Keratinocyte (primary cell): ENCODE results near the gene CRYL1. TPM values are rescaled to one million over a fixed set of nuclear protein-coding genes. Genes with fewer than 3 reads are reported as not detected.

Experiments
- DNase-seq: peaks from one replicate; pipeline ENCODE4 v3.0.0-alpha.2; 2011; ENCODE audit warnings: low read depth, missing footprints, low spot score
- FAIRE-seq: peaks from 2 replicates; lab custom pipeline; 2011; peaks lifted over from hg19 to GRCh38; lab: Jason Lieb, UNC
- H2AFZ ChIP-seq: 2 replicates; pipeline ENCODE4 v1.6.0; 2012; ENCODE audit warnings: low read length, control low read depth, inconsistent platforms; ENCODE audit not compliant: control insufficient read depth
- H3K27ac ChIP-seq: 2 replicates; pipeline ENCODE4 v1.5.1; 2011; ENCODE audit warnings: low read length; ENCODE audit not compliant: control insufficient read depth, insufficient read depth
- H3K27me3 ChIP-seq: 3 replicates; pipeline ENCODE4 v1.6.0; 2011; ENCODE audit warnings: low read length; ENCODE audit not compliant: control insufficient read depth, insufficient read depth; ENCODE audit errors: extremely low read depth
- H3K36me3 ChIP-seq, 2 experiments: 2 replicates in 1 of 2; 3 replicates in 1 of 2; pipeline ENCODE4 v1.5.1; 2011; ENCODE audit warnings: low read length in 2 of 2, mild to moderate bottlenecking in 1 of 2; ENCODE audit not compliant: control insufficient read depth in 2 of 2, insufficient read depth in 2 of 2; ENCODE audit errors: extremely low read depth in 1 of 2
- H3K4me1 ChIP-seq: 3 replicates; pipeline ENCODE4 v1.5.1; 2011; ENCODE audit warnings: low read length; ENCODE audit not compliant: control insufficient read depth, insufficient read depth; ENCODE audit errors: extremely low read depth
- H3K4me2 ChIP-seq: 3 replicates; pipeline ENCODE4 v1.6.0; 2011; ENCODE audit warnings: low read depth, low read length; ENCODE audit not compliant: control insufficient read depth, insufficient read depth; ENCODE audit errors: extremely low read depth
- H3K4me3 ChIP-seq, 3 experiments: fragments of 200-600 bp in 1 of 3; sonication (generic) in 1 of 3; 2 replicates in 2 of 3; 3 replicates in 1 of 3; pipeline ENCODE4 v1.5.1; 2011 to 2016; ENCODE audit warnings: low read length in 3 of 3, mild to moderate bottlenecking in 3 of 3, control low read depth in 2 of 3, inconsistent platforms in 1 of 3, low read depth in 1 of 3, mixed read lengths in 1 of 3, mixed run types in 1 of 3, moderate library complexity in 1 of 3; ENCODE audit not compliant: control insufficient read depth in 2 of 3, insufficient read depth in 2 of 3; ENCODE audit errors: extremely low read depth in 1 of 3
- H3K79me2 ChIP-seq: 2 replicates; pipeline ENCODE4 v1.6.0; 2012; ENCODE audit warnings: low read length; ENCODE audit not compliant: control insufficient read depth, insufficient read depth
- H3K9ac ChIP-seq: 3 replicates; pipeline ENCODE4 v1.6.0; 2011; ENCODE audit warnings: low read length; ENCODE audit not compliant: control insufficient read depth, insufficient read depth; ENCODE audit errors: extremely low read depth
- H3K9me1 ChIP-seq: 3 replicates; pipeline ENCODE4 v1.6.0; 2011; ENCODE audit warnings: low read length; ENCODE audit not compliant: control insufficient read depth, insufficient read depth; ENCODE audit errors: extremely low read depth
- H3K9me3 ChIP-seq: 2 replicates; pipeline ENCODE4 v1.5.1; 2012; ENCODE audit warnings: low read depth, low read length; ENCODE audit not compliant: control insufficient read depth
- H4K20me1 ChIP-seq: 3 replicates; pipeline ENCODE4 v1.6.0; 2011; ENCODE audit warnings: low read length; ENCODE audit not compliant: control insufficient read depth, insufficient read depth; ENCODE audit errors: extremely low read depth
- EZH2 ChIP-seq: IDR thresholded peaks from one replicate; pipeline ENCODE4 v1.6.1; 2012; ENCODE audit warnings: inconsistent platforms, mild to moderate bottlenecking, low read length, moderate library complexity
- dilution Hi-C: fragments of 300-500 bp; cut with MboI; formaldehyde crosslinking; loops from one replicate; pipeline ENCODE4 v1.7.0; 2020; ENCODE audit warnings: low sequenced_read_pairs; ENCODE audit not compliant: extremely low pct_ligation_motif_present
- polyA plus RNA-seq, 5 experiments: library from polyadenylated mRNA; depleted of rRNA in 3 of 5; stranded (reverse) in 3 of 5; stranded (forward) in 1 of 5; unstranded in 1 of 5; fragments of >200 nt; gene quantifications; 1 replicate in 1 of 5; 2 replicates in 3 of 5; 3 replicates in 1 of 5; pipeline versions ENCODE4 v1.2.1 to v1.2.3, GENCODE V29; 2011 to 2012; ENCODE audit warnings: missing spikeins in 2 of 5, low read depth in 1 of 5, low replicate concordance in 1 of 5
- TF ChIP-seq, protein P1 (sequence below), 3 experiments: IDR thresholded peaks in 1 of 3; conservative IDR thresholded peaks in 1 of 3; optimal IDR thresholded peaks in 1 of 3; 2 replicates in 2 of 3; 3 replicates in 1 of 3; pipeline versions ENCODE3 to v1.5.1; 2011; ENCODE audit warnings: low read length in 3 of 3, mild to moderate bottlenecking in 3 of 3, moderate library complexity in 2 of 3, control low read depth in 1 of 3, inconsistent platforms in 1 of 3; ENCODE audit not compliant: insufficient read depth in 2 of 3; ENCODE audit errors: extremely low read depth in 1 of 3

Gene CRYL1
- polyA plus RNA-seq, 1 donor (not counting 4 experiments of a cell fraction or from before 2014, with no cell fraction given) = 27.2 TPM

DNA sequence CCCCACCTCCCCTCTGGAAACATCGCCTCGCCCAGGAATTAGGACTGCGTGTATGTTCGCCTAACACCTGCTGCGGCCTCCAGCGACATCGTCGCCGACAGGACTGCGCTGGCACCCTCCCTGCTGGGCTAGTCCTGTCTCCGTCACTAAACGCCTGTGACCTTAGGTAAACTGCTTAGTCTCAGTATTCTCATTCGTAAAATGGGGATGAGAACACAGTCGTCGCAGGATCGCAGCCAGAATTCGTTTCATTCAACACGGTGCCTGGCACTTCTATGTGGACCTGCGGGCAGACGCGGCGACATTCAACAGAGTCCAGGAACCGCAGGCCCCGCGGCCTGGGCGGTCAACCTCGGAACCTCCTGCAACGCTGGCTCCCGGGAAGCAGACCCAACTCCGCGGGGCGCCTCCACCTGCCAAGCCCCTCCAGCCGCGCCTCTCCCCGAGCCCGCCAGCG, 485 bp downstream of the CRYL1 start:
- dilution Hi-C loops = no loop called here
- Histone ChIP-seq H3K9me3 (no peaks in the 10 kb centered on the region), H3K4me1 (peaks cover 15% of the 10 kb centered on the region), H3K4me2 (peak overlapping the region; percentile 98), H3K27ac (peak overlapping the region; percentile 26), H3K27me3 (no peaks in the 10 kb centered on the region), H3K79me2 (peaks cover 3% of the 10 kb centered on the region), H3K4me3 (peak overlapping the region; percentile 59 to 81 (median 80)), H3K9me1 (no peaks in the 10 kb centered on the region), H2AFZ (peak overlapping the region; percentile 97), H3K9ac (peak overlapping the region; percentile 73), H3K36me3 (no peaks in the 10 kb centered on the region), H4K20me1 (no peaks in the 10 kb centered on the region)
- FAIRE-seq (no peak), DNase-seq (no peak)
- TF ChIP-seq, protein P1, sequence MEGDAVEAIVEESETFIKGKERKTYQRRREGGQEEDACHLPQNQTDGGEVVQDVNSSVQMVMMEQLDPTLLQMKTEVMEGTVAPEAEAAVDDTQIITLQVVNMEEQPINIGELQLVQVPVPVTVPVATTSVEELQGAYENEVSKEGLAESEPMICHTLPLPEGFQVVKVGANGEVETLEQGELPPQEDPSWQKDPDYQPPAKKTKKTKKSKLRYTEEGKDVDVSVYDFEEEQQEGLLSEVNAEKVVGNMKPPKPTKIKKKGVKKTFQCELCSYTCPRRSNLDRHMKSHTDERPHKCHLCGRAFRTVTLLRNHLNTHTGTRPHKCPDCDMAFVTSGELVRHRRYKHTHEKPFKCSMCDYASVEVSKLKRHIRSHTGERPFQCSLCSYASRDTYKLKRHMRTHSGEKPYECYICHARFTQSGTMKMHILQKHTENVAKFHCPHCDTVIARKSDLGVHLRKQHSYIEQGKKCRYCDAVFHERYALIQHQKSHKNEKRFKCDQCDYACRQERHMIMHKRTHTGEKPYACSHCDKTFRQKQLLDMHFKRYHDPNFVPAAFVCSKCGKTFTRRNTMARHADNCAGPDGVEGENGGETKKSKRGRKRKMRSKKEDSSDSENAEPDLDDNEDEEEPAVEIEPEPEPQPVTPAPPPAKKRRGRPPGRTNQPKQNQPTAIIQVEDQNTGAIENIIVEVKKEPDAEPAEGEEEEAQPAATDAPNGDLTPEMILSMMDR (optimal IDR thresholded peaks at IDR 0.05 in 1 of 3, IDR thresholded peaks at IDR 0.05 in 1 of 3, conservative IDR thresholded peaks at IDR 0.05 in 1 of 3; ENCODE audit: extremely low read depth in 1 of 3, insufficient read depth in 2 of 3, low read length in 3 of 3) = no peak
- no peak for TF ChIP-seq EZH2

DNA sequence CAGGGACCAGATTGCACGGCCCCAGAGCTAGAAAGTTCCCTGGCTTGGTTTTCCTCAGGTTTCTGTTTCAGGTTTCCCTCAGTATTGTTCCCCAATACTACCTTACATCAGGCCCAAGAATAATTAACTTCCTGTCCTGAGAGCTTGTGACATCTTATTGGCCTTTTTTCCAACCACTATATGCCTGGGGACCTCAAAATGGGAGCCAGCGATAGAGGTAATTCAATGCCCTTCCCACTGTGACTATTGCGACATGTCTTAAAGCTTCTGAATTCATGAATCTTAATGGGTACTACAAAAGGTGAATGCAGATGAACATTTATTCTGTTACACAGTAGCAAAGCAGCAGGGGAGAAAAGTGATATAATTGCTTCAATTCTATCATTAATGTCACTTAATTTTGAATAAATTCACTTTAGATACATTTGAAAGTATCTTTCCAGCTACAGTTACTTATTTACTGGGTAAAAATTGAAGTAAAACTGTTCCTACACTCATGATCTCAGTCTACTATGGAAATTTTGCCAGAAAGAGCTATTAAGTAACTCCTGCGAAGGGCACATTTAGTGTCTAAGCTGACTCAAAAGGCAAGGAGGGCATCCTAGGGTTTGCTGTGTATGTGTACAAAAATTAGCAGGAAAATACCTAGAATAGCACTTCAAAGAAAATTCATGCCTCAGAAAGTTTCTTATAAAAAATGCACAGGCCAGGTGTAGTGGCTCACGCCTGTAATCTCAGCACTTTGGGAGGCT, 4.1 kb downstream of the CRYL1 start:
- no peak overlapping the region for H3K4me2 ChIP-seq
- H3K79me2 ChIP-seq = peaks cover 3% of the 10 kb centered on the region
- H2AFZ ChIP-seq = no peak overlapping the region
- no peak overlapping the region for H3K4me3 ChIP-seq
- H3K36me3 ChIP-seq = no peaks in the 10 kb centered on the region
- H3K27me3 ChIP-seq = no peaks in the 10 kb centered on the region
- no peak for FAIRE-seq
- H4K20me1 ChIP-seq = no peaks in the 10 kb centered on the region
- no peak overlapping the region for H3K9ac ChIP-seq
- no peak overlapping the region for H3K27ac ChIP-seq
- no peak for DNase-seq
- TF ChIP-seq, protein P1 (optimal IDR thresholded peaks at IDR 0.05 in 1 of 3, IDR thresholded peaks at IDR 0.05 in 1 of 3, conservative IDR thresholded peaks at IDR 0.05 in 1 of 3; ENCODE audit: extremely low read depth in 1 of 3, insufficient read depth in 2 of 3, low read length in 3 of 3) = no peak
- no peak for TF ChIP-seq EZH2
- H3K9me1 ChIP-seq = no peaks in the 10 kb centered on the region
- no peaks in the 10 kb centered on the region for H3K9me3 ChIP-seq
- dilution Hi-C loops = no loop called here
- H3K4me1 ChIP-seq = peaks cover 10% of the 10 kb centered on the region
